K562 (cell line): ENCODE data around the gene SLC38A10.

Experiments
- FOXK1 ChIP-seq: sonication (generic); formaldehyde crosslinking; IDR thresholded peaks from 2 replicates; pipeline ENCODE4 v1.8.0; 2022; ENCODE audit warnings: missing genetic modification reagents, mild to moderate bottlenecking, borderline replicate concordance
- GABPB1 ChIP-seq: sonication (generic); formaldehyde crosslinking; IDR thresholded peaks from 2 replicates; pipeline ENCODE4 v1.8.0; 2022; ENCODE audit warnings: mild to moderate bottlenecking, missing genetic modification reagents
- HMGN3 ChIP-seq: IDR thresholded peaks from 2 replicates; pipeline ENCODE4 v1.6.1; 2011; ENCODE audit warnings: borderline replicate concordance, low read depth, mild to moderate bottlenecking, mixed read lengths, low read length; ENCODE audit not compliant: insufficient read length; ENCODE audit errors: extremely low read depth

- TF ChIP-seq FOXK1 (CRISPR knock-in tag) (no peak), HMGN3 (no peak), GABPB1 (no peak)
Measured at GRCh38 chr17:81306491-81306890, 11.4 kb upstream of the SLC38A10 start.
